ENCODE measurements around the gene PTHLH. TPM values are rescaled to one million over a fixed set of nuclear protein-coding genes. Genes with fewer than 3 reads are reported as not detected.

Gene PTHLH
- polyA plus RNA-seq, 3 donors, result not detected

DNA sequence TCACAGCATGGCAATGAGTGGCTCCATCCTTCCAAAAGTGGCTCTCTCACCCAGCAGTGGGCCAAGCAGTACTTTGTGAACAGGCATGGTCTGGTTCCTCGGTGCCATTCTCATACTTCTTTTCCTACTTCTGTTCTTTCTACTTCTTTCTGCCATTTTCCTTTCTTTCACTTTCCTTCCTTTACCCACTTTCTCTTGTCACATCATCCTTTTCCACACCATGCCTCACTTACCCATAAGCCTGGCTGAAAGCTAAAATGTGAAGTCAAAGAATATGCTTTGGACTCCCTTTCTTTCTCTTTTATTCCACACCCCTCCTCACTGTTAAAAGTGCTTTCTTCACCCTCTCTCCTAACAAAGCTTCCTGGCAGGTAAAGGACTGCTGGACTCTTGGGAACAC is 57.0 kb downstream of the PTHLH start:
- no peak overlapping the region for H3K27ac ChIP-seq (ENCODE audit: low read depth in 1 of 2, low read length in 2 of 2)
- intact Hi-C loops (cut with micrococcal nuclease), result no loop called here
- H3K4me1 ChIP-seq (ENCODE audit: control insufficient read depth in 1 of 2, insufficient read depth in 2 of 2, low read length in 2 of 2), result no peaks in the 10 kb centered on the region
- 88% methylated on average over 1 of the region's 1 CpG for WGBS (ENCODE audit: insufficient coverage)
- no peak for DNase-seq
- Mint-ChIP-seq H3K27me3 (ENCODE audit: low read depth in 3 of 3) (peaks cover 3% of the 10 kb centered on the region in 3 donors), H3K27ac (no peak overlapping the region), H3K4me3 (no peak overlapping the region), H3K9me3 (peaks cover 0 to 7% (median 0%) of the 10 kb centered on the region in 7 donors), H3K36me3 (no peaks in the 10 kb centered on the region), H3K4me1 (no peaks in the 10 kb centered on the region)
- no peak overlapping the region for H3K4me2 ChIP-seq (replicated peaks; ENCODE audit: extremely low read depth, low read length, poor library complexity, severe bottlenecking)
- no peaks in the 10 kb centered on the region for H4K20me1 ChIP-seq (ENCODE audit: insufficient read depth, low read length)
- H3K79me2 ChIP-seq (ENCODE audit: insufficient read depth, low read length), result no peaks in the 10 kb centered on the region
- no peaks in the 10 kb centered on the region for H3K27me3 ChIP-seq (ENCODE audit: control insufficient read depth in 2 of 2, insufficient read depth in 2 of 2, low read length in 2 of 2)
- no peaks in the 10 kb centered on the region for H3K36me3 ChIP-seq (replicated peaks in 1 of 2; ENCODE audit: control insufficient read depth in 1 of 2, insufficient read depth in 2 of 2, low read length in 2 of 2)
- TF ChIP-seq, protein P1, sequence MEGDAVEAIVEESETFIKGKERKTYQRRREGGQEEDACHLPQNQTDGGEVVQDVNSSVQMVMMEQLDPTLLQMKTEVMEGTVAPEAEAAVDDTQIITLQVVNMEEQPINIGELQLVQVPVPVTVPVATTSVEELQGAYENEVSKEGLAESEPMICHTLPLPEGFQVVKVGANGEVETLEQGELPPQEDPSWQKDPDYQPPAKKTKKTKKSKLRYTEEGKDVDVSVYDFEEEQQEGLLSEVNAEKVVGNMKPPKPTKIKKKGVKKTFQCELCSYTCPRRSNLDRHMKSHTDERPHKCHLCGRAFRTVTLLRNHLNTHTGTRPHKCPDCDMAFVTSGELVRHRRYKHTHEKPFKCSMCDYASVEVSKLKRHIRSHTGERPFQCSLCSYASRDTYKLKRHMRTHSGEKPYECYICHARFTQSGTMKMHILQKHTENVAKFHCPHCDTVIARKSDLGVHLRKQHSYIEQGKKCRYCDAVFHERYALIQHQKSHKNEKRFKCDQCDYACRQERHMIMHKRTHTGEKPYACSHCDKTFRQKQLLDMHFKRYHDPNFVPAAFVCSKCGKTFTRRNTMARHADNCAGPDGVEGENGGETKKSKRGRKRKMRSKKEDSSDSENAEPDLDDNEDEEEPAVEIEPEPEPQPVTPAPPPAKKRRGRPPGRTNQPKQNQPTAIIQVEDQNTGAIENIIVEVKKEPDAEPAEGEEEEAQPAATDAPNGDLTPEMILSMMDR (IDR thresholded peaks at IDR 0.05), result no peak
- H3K4me3 ChIP-seq (replicated peaks in 1 of 3; ENCODE audit: low read depth in 2 of 3, low read length in 3 of 3), result no peak overlapping the region
- no peak overlapping the region for H3K9ac ChIP-seq (ENCODE audit: insufficient read depth, low read length, poor library complexity, severe bottlenecking)
- H3K9me3 ChIP-seq (replicated peaks in 1 of 2; ENCODE audit: control insufficient read depth in 1 of 2, insufficient read depth in 1 of 2, low read length in 2 of 2), result no peaks in the 10 kb centered on the region
- H2AFZ ChIP-seq (ENCODE audit: insufficient read depth, low read depth, low read length, poor library complexity, severe bottlenecking), result no peak overlapping the region

DNA sequence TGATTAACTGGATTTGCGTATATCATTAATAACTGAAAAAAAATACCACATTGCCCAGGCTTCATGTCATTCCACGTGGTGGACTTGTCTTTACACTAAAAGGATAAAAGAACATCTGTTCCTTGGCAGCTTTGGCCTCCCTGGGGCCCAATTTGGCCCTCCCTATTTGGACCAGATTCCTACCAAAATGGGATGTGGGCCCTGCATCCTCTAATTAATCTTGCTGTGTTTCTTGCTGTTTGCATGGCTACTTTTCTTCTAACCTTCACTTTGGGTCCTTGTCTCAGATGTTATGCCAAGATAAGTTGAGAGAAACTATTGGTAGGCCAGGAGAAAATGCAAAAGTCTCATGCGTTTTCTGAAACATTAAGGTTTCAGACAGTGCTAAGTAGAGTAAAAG is 57.5 kb downstream of the PTHLH start:
- WGBS (ENCODE audit: insufficient coverage), result 85% methylated on average over 3 of the region's 3 CpGs
- TF ChIP-seq, protein P1 (IDR thresholded peaks at IDR 0.05), result no peak
- H3K4me3 Mint-ChIP-seq, result no peak overlapping the region

More for the DNA sequence above, 57.5 kb downstream of the PTHLH start:
- Histone ChIP-seq H3K79me2 (ENCODE audit: insufficient read depth, low read length) (no peaks in the 10 kb centered on the region), H2AFZ (ENCODE audit: insufficient read depth, low read depth, low read length, poor library complexity, severe bottlenecking) (no peak overlapping the region), H3K9ac (ENCODE audit: insufficient read depth, low read length, poor library complexity, severe bottlenecking) (no peak overlapping the region), H3K4me2 (replicated peaks; ENCODE audit: extremely low read depth, low read length, poor library complexity, severe bottlenecking) (no peak overlapping the region), H4K20me1 (ENCODE audit: insufficient read depth, low read length) (no peaks in the 10 kb centered on the region), H3K27me3 (ENCODE audit: control insufficient read depth in 2 of 2, insufficient read depth in 2 of 2, low read length in 2 of 2) (no peaks in the 10 kb centered on the region), H3K36me3 (replicated peaks in 1 of 2; ENCODE audit: control insufficient read depth in 1 of 2, insufficient read depth in 2 of 2, low read length in 2 of 2) (no peaks in the 10 kb centered on the region), H3K4me3 (replicated peaks in 1 of 3; ENCODE audit: low read depth in 2 of 3, low read length in 3 of 3) (no peak overlapping the region), H3K9me3 (replicated peaks in 1 of 2; ENCODE audit: control insufficient read depth in 1 of 2, insufficient read depth in 1 of 2, low read length in 2 of 2) (no peaks in the 10 kb centered on the region), H3K4me1 (ENCODE audit: control insufficient read depth in 1 of 2, insufficient read depth in 2 of 2, low read length in 2 of 2) (no peaks in the 10 kb centered on the region), H3K27ac (ENCODE audit: low read depth in 1 of 2, low read length in 2 of 2) (no peak overlapping the region)
- no peak for DNase-seq
- no peak overlapping the region for H3K27ac Mint-ChIP-seq
- H3K9me3 Mint-ChIP-seq, result peaks cover 0 to 7% (median 2%) of the 10 kb centered on the region in 7 donors
- intact Hi-C loops (cut with micrococcal nuclease), result no loop called here
- no peaks in the 10 kb centered on the region for H3K4me1 Mint-ChIP-seq
- no peaks in the 10 kb centered on the region for H3K36me3 Mint-ChIP-seq
- peaks cover 3% of the 10 kb centered on the region in 3 donors for H3K27me3 Mint-ChIP-seq (ENCODE audit: low read depth in 3 of 3)
